HEK293 (cell line): ENCODE results near the gene PIPOX.
A peak's percentile ranks its signal among the peaks of the same experiment; 100 is the strongest.

Source experiments
- TCF7L2 ChIP-seq: IDR thresholded peaks from 2 replicates; pipeline ENCODE4 v1.6.1; 2011; ENCODE audit warnings: low read depth, mild to moderate bottlenecking, inconsistent platforms, low read length, moderate library complexity, borderline replicate concordance
- ZBTB7A ChIP-seq: fragments of 450-650 bp; formaldehyde crosslinking; IDR thresholded peaks from 2 replicates; pipeline ENCODE4 v1.5.1; 2016; ENCODE audit warnings: low read depth, missing biosample characterization, missing genetic modification characterization
- ZNF157 ChIP-seq: fragments of 450-650 bp; formaldehyde crosslinking; IDR thresholded peaks from 2 replicates; pipeline ENCODE4 v1.5.1; 2016; ENCODE audit warnings: missing biosample characterization, missing genetic modification characterization
- ZNF169 ChIP-seq: fragments of 450-650 bp; formaldehyde crosslinking; IDR thresholded peaks from 2 replicates; pipeline ENCODE4 v1.5.1; 2016; ENCODE audit warnings: missing biosample characterization, missing genetic modification characterization
- ZNF184 ChIP-seq: fragments of 450-650 bp; IDR thresholded peaks from 2 replicates; pipeline ENCODE4 v1.5.1; 2018; ENCODE audit warnings: missing biosample characterization, mild to moderate bottlenecking, missing genetic modification characterization
- ZNF221 ChIP-seq: fragments of 450-650 bp; formaldehyde crosslinking; IDR thresholded peaks from 2 replicates; pipeline ENCODE4 v1.5.1; 2017; ENCODE audit warnings: missing biosample characterization, missing genetic modification characterization, borderline replicate concordance
- ZNF23 ChIP-seq: fragments of 450-650 bp; formaldehyde crosslinking; IDR thresholded peaks from 2 replicates; pipeline ENCODE4 v1.5.1; 2016; ENCODE audit warnings: missing biosample characterization, missing genetic modification characterization, borderline replicate concordance
- ZNF423 ChIP-seq: fragments of 450-650 bp; formaldehyde crosslinking; IDR thresholded peaks from 2 replicates; pipeline ENCODE4 v1.5.1; 2016; ENCODE audit warnings: missing biosample characterization, missing genetic modification characterization
- ZNF629 ChIP-seq: fragments of 450-650 bp; formaldehyde crosslinking; IDR thresholded peaks from 2 replicates; pipeline ENCODE4 v1.5.1; 2017; ENCODE audit warnings: missing biosample characterization, missing genetic modification characterization
- ZNF777 ChIP-seq: fragments of 450-650 bp; formaldehyde crosslinking; IDR thresholded peaks from 2 replicates; pipeline ENCODE4 v1.5.1; 2017; ENCODE audit warnings: missing biosample characterization, missing genetic modification characterization, borderline replicate concordance
- TF ChIP-seq, protein P1 (sequence below): fragments of 450-650 bp; formaldehyde crosslinking; IDR thresholded peaks from 2 replicates; pipeline ENCODE4 v1.5.1; 2016; ENCODE audit warnings: missing biosample characterization, missing genetic modification characterization
- TF ChIP-seq, protein P2 (sequence below): fragments of 450-650 bp; formaldehyde crosslinking; IDR thresholded peaks from 2 replicates; pipeline ENCODE4 v1.5.1; 2016; ENCODE audit warnings: missing biosample characterization, missing genetic modification characterization
- TF ChIP-seq, protein P3 (sequence below): fragments of 450-650 bp; formaldehyde crosslinking; conservative IDR thresholded peaks from 2 replicates; pipeline ENCODE4 v1.5.1; 2016; ENCODE audit warnings: low read depth, missing biosample characterization, missing genetic modification characterization

DNA sequence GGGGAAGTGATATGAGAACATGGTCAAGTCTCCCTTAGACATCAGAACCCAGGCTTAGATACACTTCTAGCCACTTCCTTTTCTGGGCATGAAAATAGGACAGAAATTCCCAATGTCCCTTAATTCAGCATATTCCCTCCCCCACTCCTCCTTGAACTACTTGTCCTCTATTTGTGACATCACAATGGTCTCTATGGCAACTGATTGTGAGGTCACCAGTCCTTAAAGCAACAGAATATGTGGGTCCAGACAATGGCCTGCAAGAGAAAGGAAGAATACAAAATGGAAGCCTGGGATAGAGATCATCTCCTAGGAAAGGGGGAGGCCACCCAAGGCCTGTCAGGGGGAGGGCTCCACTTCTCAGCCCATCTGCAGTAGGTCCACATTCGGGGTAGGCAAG is 30.4 kb upstream of the PIPOX start:
- TF ChIP-seq ZBTB7A (tag by site-specific recombination) (no peak), ZNF157 (tag by site-specific recombination) (no peak), TCF7L2 (no peak), ZNF184 (no peak), ZNF423 (tag by site-specific recombination) (no peak), ZNF169 (no peak), ZNF221 (tag by site-specific recombination) (no peak), ZNF23 (tag by site-specific recombination) (no peak), ZNF629 (peak; percentile 56; the same call in 1 of the 2 replicates), ZNF777 (tag by site-specific recombination) (no peak)
- TF ChIP-seq, protein P1, sequence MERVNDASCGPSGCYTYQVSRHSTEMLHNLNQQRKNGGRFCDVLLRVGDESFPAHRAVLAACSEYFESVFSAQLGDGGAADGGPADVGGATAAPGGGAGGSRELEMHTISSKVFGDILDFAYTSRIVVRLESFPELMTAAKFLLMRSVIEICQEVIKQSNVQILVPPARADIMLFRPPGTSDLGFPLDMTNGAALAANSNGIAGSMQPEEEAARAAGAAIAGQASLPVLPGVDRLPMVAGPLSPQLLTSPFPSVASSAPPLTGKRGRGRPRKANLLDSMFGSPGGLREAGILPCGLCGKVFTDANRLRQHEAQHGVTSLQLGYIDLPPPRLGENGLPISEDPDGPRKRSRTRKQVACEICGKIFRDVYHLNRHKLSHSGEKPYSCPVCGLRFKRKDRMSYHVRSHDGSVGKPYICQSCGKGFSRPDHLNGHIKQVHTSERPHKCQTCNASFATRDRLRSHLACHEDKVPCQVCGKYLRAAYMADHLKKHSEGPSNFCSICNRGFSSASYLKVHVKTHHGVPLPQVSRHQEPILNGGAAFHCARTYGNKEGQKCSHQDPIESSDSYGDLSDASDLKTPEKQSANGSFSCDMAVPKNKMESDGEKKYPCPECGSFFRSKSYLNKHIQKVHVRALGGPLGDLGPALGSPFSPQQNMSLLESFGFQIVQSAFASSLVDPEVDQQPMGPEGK (tag by site-specific recombination): no peak
- TF ChIP-seq, protein P2, sequence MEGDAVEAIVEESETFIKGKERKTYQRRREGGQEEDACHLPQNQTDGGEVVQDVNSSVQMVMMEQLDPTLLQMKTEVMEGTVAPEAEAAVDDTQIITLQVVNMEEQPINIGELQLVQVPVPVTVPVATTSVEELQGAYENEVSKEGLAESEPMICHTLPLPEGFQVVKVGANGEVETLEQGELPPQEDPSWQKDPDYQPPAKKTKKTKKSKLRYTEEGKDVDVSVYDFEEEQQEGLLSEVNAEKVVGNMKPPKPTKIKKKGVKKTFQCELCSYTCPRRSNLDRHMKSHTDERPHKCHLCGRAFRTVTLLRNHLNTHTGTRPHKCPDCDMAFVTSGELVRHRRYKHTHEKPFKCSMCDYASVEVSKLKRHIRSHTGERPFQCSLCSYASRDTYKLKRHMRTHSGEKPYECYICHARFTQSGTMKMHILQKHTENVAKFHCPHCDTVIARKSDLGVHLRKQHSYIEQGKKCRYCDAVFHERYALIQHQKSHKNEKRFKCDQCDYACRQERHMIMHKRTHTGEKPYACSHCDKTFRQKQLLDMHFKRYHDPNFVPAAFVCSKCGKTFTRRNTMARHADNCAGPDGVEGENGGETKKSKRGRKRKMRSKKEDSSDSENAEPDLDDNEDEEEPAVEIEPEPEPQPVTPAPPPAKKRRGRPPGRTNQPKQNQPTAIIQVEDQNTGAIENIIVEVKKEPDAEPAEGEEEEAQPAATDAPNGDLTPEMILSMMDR (tag by site-specific recombination): no peak
- TF ChIP-seq, protein P3, sequence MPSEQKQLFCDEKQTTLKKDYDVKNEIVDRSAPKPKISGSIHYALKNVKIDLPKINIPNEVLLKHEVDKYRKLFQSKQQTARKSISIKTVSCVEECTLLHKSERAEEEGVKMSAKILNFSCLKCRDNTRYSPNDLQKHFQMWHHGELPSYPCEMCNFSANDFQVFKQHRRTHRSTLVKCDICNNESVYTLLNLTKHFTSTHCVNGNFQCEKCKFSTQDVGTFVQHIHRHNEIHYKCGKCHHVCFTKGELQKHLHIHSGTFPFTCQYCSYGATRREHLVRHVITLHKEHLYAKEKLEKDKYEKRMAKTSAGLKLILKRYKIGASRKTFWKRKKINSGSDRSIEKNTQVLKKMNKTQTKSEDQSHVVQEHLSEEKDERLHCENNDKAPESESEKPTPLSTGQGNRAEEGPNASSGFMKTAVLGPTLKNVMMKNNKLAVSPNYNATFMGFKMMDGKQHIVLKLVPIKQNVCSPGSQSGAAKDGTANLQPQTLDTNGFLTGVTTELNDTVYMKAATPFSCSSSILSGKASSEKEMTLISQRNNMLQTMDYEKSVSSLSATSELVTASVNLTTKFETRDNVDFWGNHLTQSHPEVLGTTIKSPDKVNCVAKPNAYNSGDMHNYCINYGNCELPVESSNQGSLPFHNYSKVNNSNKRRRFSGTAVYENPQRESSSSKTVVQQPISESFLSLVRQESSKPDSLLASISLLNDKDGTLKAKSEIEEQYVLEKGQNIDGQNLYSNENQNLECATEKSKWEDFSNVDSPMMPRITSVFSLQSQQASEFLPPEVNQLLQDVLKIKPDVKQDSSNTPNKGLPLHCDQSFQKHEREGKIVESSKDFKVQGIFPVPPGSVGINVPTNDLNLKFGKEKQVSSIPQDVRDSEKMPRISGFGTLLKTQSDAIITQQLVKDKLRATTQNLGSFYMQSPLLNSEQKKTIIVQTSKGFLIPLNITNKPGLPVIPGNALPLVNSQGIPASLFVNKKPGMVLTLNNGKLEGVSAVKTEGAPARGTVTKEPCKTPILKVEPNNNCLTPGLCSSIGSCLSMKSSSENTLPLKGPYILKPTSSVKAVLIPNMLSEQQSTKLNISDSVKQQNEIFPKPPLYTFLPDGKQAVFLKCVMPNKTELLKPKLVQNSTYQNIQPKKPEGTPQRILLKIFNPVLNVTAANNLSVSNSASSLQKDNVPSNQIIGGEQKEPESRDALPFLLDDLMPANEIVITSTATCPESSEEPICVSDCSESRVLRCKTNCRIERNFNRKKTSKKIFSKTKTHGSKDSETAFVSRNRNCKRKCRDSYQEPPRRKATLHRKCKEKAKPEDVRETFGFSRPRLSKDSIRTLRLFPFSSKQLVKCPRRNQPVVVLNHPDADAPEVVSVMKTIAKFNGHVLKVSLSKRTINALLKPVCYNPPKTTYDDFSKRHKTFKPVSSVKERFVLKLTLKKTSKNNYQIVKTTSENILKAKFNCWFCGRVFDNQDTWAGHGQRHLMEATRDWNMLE (tag by site-specific recombination): no peak
